GM23248 (cell line): ENCODE data around the gene RCSD1. TPM values are rescaled to one million over a fixed set of nuclear protein-coding genes. Genes with fewer than 3 reads are reported as not detected.

Experiments used
- DNase-seq: peaks from one replicate; pipeline ENCODE4 v3.0.0-alpha.2; 2015
- H2AFZ ChIP-seq: fragments of 200-600 bp; sonication (generic); 2 replicates; pipeline ENCODE4 v1.6.1; 2016; ENCODE audit warnings: antibody characterized with exemption
- H3F3A ChIP-seq: fragments of 200-600 bp; sonication (generic); 2 replicates; pipeline ENCODE4 v1.6.1; 2016; ENCODE audit warnings: mild to moderate bottlenecking, antibody characterized with exemption, mixed run types; ENCODE audit not compliant: insufficient read depth
- H3K27ac ChIP-seq: fragments of 200-600 bp; sonication (generic); 2 replicates; pipeline ENCODE4 v1.5.1; 2016; ENCODE audit warnings: mild to moderate bottlenecking
- H3K27me3 ChIP-seq: fragments of 200-600 bp; sonication (generic); replicated peaks from 2 replicates; pipeline ENCODE4 v1.6.1; 2016; ENCODE audit warnings: mild to moderate bottlenecking; ENCODE audit not compliant: insufficient read depth
- H3K36me3 ChIP-seq: fragments of 200-600 bp; sonication (generic); 2 replicates; pipeline ENCODE4 v1.6.1; 2016; ENCODE audit warnings: low read depth, mild to moderate bottlenecking
- H3K4me1 ChIP-seq: fragments of 200-600 bp; sonication (generic); 2 replicates; pipeline ENCODE4 v1.6.1; 2016; ENCODE audit warnings: mild to moderate bottlenecking; ENCODE audit not compliant: insufficient read depth
- H3K4me2 ChIP-seq: fragments of 200-600 bp; sonication (generic); one replicate; pipeline ENCODE4 v1.6.1; 2016; ENCODE audit warnings: mild to moderate bottlenecking; ENCODE audit not compliant: unreplicated experiment
- H3K4me3 ChIP-seq: fragments of 200-600 bp; sonication (generic); 2 replicates; pipeline ENCODE4 v1.5.1; 2016; ENCODE audit warnings: mild to moderate bottlenecking
- H3K79me2 ChIP-seq: fragments of 200-600 bp; sonication (generic); 2 replicates; pipeline ENCODE4 v1.6.1; 2016; ENCODE audit warnings: mild to moderate bottlenecking; ENCODE audit not compliant: insufficient read depth
- H3K9ac ChIP-seq: fragments of 200-600 bp; sonication (generic); 2 replicates; pipeline ENCODE4 v1.6.1; 2016; ENCODE audit warnings: mild to moderate bottlenecking
- H3K9me2 ChIP-seq: fragments of 200-600 bp; sonication (generic); 2 replicates; pipeline ENCODE4 v1.6.1; 2016; ENCODE audit warnings: mixed run types, mild to moderate bottlenecking, moderate library complexity; ENCODE audit not compliant: insufficient read depth
- H3K9me3 ChIP-seq: fragments of 200-600 bp; sonication (generic); one replicate; pipeline ENCODE4 v1.6.1; 2017; ENCODE audit warnings: low read depth
- H4K20me1 ChIP-seq: fragments of 200-600 bp; sonication (generic); 2 replicates; pipeline ENCODE4 v1.6.0; 2016; ENCODE audit not compliant: insufficient read depth
- EZH2 ChIP-seq: fragments of 200-600 bp; sonication (generic); IDR thresholded peaks from 2 replicates; pipeline ENCODE4 v1.6.1; 2018; ENCODE audit warnings: antibody characterized with exemption, mild to moderate bottlenecking; ENCODE audit not compliant: insufficient read depth, poor library complexity, severe bottlenecking
- EZH2phosphoT487 ChIP-seq: fragments of 200-600 bp; sonication (generic); IDR thresholded peaks from 2 replicates; pipeline ENCODE4 v1.6.1; 2018; ENCODE audit warnings: antibody characterized with exemption, moderate library complexity, mild to moderate bottlenecking, low read depth; ENCODE audit not compliant: insufficient read depth
- WGBS, 2 experiments: methylation state at CpG; one replicate each; pipeline ENCODE4 v1.1.6; 2015 to 2017; ENCODE audit warnings: low lambda C conversion rate in 2 of 2, low coverage in 1 of 2; ENCODE audit errors: missing lambda C conversion rate in 2 of 2; 5-methylcytosine and 5-hydroxymethylcytosine counted together
- in situ Hi-C: fragments of 300-500 bp; cut with MboI; formaldehyde crosslinking; loops from 2 replicates; pipeline ENCODE4 v1.15.0; 2020
- polyA plus RNA-seq: library from polyadenylated mRNA; unstranded; fragments of >200 nt; fragmentation: Nextera tagmentation; extraction: Ambion mirVana; gene quantifications from 2 replicates; pipeline ENCODE4 v1.2.1, GENCODE V29; 2016
- total RNA-seq: library from RNA; depleted of rRNA; stranded (reverse); fragments of >200 nt; shearing (Covaris generic); gene quantifications from 2 replicates; pipeline ENCODE4 v1.2.3, GENCODE V29; 2014

Gene RCSD1
- total and polyA plus RNA-seq, 2 experiments from 2014 or later, result 0.22 to 0.23 TPM

DNA sequence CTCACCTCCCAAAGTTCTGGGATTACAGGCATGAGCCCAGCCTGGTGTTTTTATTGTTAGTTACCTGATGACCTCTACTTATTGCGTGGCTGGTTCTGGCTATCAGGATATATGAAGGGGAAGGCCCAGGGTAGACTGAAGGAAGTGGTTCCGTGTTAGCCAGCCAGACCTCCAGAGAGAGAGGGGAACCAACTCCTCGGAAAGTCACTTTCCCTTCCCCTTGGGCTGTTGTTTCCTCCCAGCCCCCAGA is 2.5 kb upstream of the RCSD1 start:
- no peaks in the 10 kb centered on the region for H3K4me1 ChIP-seq
- H3K27me3 ChIP-seq, result no peaks in the 10 kb centered on the region
- H2AFZ ChIP-seq, result no peak overlapping the region
- no peaks in the 10 kb centered on the region for H3F3A ChIP-seq
- no peaks in the 10 kb centered on the region for H3K9me2 ChIP-seq
- H3K9ac ChIP-seq, result no peak overlapping the region
- TF ChIP-seq EZH2phosphoT487, result no peak
- no peak for TF ChIP-seq EZH2
- no peaks in the 10 kb centered on the region for H3K36me3 ChIP-seq
- H4K20me1 ChIP-seq, result no peaks in the 10 kb centered on the region
- no peaks in the 10 kb centered on the region for H3K9me3 ChIP-seq
- H3K4me3 ChIP-seq, result no peak overlapping the region
- no peak for DNase-seq
- in situ Hi-C loops, result no loop called here
- no peaks in the 10 kb centered on the region for H3K79me2 ChIP-seq
- H3K4me2 ChIP-seq, result no peak overlapping the region
- WGBS, 2 experiments, result 82 to 87% methylated on average over 3 of the region's 3 CpGs
- H3K27ac ChIP-seq, result no peak overlapping the region

DNA sequence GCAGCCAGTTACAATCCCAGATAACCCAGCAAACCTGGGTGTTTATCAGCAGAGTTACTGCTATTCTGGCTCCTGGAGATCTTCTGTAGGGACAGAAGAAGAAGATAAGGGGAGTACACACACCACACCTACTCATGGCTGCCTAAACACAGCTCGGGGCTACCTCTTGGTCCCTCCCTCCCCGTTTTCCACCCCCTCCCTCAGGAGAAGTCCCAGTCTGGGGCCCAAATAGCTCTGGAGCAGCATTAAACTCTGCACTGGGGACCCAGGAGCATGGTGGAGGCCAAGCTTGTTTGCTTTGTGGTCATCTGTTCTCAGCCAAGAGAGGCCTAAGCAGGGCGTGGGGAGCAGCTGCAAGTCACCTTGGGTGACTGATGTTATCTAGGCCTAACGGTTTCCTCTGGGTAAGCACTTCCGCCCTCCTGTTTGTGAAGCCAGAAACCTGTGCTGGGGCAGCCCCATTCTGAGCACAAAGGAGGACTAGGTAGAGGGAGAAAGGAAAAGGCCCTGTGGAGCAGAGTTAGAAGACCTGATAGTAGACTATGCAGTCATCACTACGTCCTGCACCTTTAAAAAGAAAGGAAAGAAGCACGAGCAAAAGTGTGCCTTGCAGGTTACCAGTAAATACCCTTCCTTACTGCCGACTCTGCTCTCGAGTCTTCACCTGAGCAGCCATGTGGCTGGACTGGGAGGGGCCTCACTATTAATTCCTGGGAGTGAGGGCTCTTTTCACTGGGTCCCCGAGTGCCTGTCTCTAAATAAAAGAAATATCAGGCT is 2.0 kb upstream of the RCSD1 start:
- Histone ChIP-seq H3K4me3 (no peak overlapping the region), H4K20me1 (no peaks in the 10 kb centered on the region), H3K9me3 (no peaks in the 10 kb centered on the region), H2AFZ (no peak overlapping the region), H3K9me2 (no peaks in the 10 kb centered on the region), H3K4me2 (no peak overlapping the region), H3K79me2 (no peaks in the 10 kb centered on the region), H3K27ac (no peak overlapping the region), H3F3A (no peaks in the 10 kb centered on the region), H3K27me3 (no peaks in the 10 kb centered on the region), H3K4me1 (no peaks in the 10 kb centered on the region), H3K9ac (no peak overlapping the region), H3K36me3 (no peaks in the 10 kb centered on the region)
- TF ChIP-seq EZH2 (no peak), EZH2phosphoT487 (no peak)
- in situ Hi-C loops, result no loop called here
- DNase-seq, result no peak
- WGBS, 2 experiments, result 88 to 92% methylated on average over 9 to 10 of the region's 10 CpGs

DNA sequence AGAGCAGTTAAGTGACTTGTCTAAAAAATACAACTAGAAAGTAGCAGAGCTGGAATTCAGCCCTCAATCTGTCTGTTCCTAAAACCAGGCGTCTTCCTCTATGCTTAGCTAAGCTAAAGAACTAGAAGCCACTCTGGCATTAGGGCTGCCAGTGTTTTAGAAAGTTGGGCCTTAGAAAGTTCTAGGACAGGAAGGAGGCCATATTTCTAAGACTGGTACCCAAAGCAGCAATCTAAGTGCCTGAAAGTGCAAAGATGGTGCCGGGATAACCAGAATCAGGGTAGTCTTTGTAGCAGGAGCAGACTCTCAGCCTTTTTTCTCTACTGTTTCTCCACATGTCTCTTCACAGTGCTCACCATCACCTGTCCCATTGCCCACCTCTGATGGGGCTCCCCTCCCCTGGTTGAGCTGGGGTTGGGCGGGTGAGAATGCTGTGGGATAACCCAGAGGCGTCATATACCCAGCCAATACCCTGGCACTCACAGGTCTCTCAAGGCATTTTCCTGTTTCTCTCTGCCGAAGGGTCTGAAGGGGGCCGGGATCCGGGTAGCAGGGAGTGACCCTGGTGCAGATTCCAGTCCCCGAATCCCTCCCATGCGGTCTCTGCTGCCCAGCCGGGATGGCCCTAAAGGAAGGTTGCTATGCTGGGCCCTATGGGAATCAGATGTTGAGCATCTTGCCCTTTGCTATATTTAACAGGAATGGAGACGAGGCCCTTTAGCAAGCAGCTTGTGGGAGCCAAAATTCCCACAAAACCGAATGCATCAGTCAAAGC is 1.1 kb upstream of the RCSD1 start:
- 85% methylated on average over 12 of the region's 12 CpGs for WGBS, 2 experiments

GRCh38 chr1:167630568-167631385 is 745 bp downstream of the RCSD1 start:
- no peak for DNase-seq
- H2AFZ ChIP-seq, result peak overlapping the region; percentile 88

More for the DNA sequence above, 1.1 kb upstream of the RCSD1 start:
- Histone ChIP-seq H4K20me1 (no peaks in the 10 kb centered on the region), H3K9ac (no peak overlapping the region), H3F3A (no peaks in the 10 kb centered on the region), H3K79me2 (no peaks in the 10 kb centered on the region), H3K9me3 (no peaks in the 10 kb centered on the region), H3K4me2 (no peak overlapping the region), H3K36me3 (no peaks in the 10 kb centered on the region), H3K27ac (no peak overlapping the region), H3K4me3 (no peak overlapping the region), H3K4me1 (no peaks in the 10 kb centered on the region), H3K27me3 (no peaks in the 10 kb centered on the region), H2AFZ (no peak overlapping the region), H3K9me2 (no peaks in the 10 kb centered on the region)
- in situ Hi-C loops, result no loop called here
- TF ChIP-seq EZH2 (no peak), EZH2phosphoT487 (no peak)
- no peak for DNase-seq

More at GRCh38 chr1:167630568-167631385, 745 bp downstream of the RCSD1 start:
- Histone ChIP-seq H3K27me3 (no peaks in the 10 kb centered on the region), H3K4me3 (peak overlapping the region; percentile 85), H3K79me2 (no peaks in the 10 kb centered on the region), H3F3A (no peaks in the 10 kb centered on the region), H3K36me3 (no peaks in the 10 kb centered on the region), H4K20me1 (no peaks in the 10 kb centered on the region), H3K4me2 (peak overlapping the region; percentile 81), H3K27ac (no peak overlapping the region), H3K9me2 (no peaks in the 10 kb centered on the region), H3K4me1 (no peaks in the 10 kb centered on the region), H3K9me3 (no peaks in the 10 kb centered on the region), H3K9ac (peak overlapping the region; percentile 68)
- in situ Hi-C loops, result no loop called here
- TF ChIP-seq EZH2phosphoT487 (no peak), EZH2 (no peak)
- 51 to 54% methylated on average over 16 of the region's 16 CpGs for WGBS, 2 experiments
